MM.1S (cell line): Measurements from ENCODE around the gene TNFSF8.

Source experiments
- EZH2 ChIP-seq: fragments of 300-600 bp; sonication (generic); optimal IDR thresholded peaks from 2 replicates; pipeline ENCODE3; 2017; ENCODE audit warnings: low read depth, mild to moderate bottlenecking, antibody characterized with exemption, low read length, mixed read lengths
- EZH2phosphoT487 ChIP-seq: fragments of 300-600 bp; sonication (generic); IDR thresholded peaks from 2 replicates; pipeline ENCODE4 v1.6.1; 2018; ENCODE audit warnings: antibody characterized with exemption, low read length
- TF ChIP-seq, protein P1 (sequence below): fragments of 300-600 bp; sonication (generic); IDR thresholded peaks from 2 replicates; pipeline ENCODE4 v1.5.1; 2016; ENCODE audit warnings: antibody characterized with exemption, low read length, mixed read lengths

DNA sequence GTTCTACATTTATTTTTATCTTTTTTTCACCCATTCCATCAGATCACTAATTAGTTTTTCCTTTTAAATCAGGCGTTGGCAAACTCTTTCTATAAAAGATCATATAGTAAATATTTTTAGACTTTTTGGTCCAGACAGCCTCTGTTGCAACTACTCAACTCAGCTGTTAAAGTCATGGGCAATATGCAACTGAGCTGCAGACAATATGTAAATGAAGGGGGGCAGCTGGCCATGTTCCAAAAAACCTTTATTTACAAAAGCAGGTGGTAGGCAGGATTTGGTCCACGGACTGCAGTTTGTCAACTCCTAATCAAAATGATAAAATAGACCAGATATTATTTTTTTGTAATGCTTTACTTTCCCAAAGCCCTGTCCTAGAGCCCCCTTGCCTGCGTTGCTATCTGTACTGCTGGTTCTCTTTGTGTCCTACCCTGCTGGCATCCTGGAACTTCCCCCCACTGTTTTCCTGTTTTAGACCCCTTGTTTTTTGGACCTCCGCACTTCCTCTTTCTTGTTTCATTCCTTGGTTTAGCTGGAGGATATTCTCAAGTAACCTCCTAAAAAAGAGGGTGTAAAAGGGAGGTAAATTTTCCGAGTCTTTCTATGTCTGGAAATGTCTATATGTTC lies 24.7 kb upstream of the TNFSF8 start:
- TF ChIP-seq, protein P1, sequence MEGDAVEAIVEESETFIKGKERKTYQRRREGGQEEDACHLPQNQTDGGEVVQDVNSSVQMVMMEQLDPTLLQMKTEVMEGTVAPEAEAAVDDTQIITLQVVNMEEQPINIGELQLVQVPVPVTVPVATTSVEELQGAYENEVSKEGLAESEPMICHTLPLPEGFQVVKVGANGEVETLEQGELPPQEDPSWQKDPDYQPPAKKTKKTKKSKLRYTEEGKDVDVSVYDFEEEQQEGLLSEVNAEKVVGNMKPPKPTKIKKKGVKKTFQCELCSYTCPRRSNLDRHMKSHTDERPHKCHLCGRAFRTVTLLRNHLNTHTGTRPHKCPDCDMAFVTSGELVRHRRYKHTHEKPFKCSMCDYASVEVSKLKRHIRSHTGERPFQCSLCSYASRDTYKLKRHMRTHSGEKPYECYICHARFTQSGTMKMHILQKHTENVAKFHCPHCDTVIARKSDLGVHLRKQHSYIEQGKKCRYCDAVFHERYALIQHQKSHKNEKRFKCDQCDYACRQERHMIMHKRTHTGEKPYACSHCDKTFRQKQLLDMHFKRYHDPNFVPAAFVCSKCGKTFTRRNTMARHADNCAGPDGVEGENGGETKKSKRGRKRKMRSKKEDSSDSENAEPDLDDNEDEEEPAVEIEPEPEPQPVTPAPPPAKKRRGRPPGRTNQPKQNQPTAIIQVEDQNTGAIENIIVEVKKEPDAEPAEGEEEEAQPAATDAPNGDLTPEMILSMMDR: no peak
- TF ChIP-seq EZH2phosphoT487 (no peak), EZH2 (no peak)
